ENCODE results near the gene USP32.
"Not testable (repeated sequence)": the region's sequence is repeated elsewhere in the genome, so short reads cannot be mapped to it uniquely, and the experiment has no call there.

Gene USP32

GRCh38 chr17:60406887-60407286 lies 15.0 kb upstream of the USP32 start:
- DNase-seq, result no peak

- no peak for DNase-seq
Observed at GRCh38 chr17:60403962-60404361, 12.0 kb upstream of the USP32 start.

DNA sequence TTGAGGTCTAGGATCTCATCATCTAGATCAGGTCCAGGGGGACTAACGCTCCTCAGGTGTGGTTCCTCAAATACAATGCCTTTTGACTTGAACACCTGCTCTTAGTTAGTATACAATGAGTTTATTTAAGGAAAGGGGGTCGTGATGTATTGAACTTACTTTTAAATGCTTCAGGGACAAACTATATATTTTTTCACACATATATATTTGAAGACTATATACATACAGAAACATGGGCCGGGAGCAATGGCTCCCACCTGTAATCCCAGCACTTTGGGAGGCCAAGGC lies 11.5 kb upstream of the USP32 start:
- DNase-seq, result no peak

DNA sequence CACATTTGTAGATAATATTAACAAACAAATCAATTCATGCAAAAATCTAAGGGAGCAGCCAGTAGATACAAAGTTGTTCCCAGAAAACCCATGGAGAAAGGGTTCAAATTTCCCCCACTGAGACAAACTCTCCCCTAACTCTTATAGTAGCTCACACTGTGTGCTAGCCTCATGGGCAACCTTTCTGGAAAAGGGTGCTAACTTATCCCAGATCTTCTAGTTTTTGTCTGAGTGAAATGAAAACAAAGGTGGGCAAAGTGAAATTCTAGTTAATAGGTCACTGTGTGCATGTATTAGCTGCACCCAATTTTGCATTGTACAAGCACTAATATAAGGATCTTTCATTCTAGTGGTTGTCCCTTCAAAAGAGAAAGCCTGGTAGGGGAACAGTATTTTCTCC lies 9.9 kb upstream of the USP32 start:
- no peak for DNase-seq

- DNase-seq, result no peak
Observed at GRCh38 chr17:60398227-60398959, 6.5 kb upstream of the USP32 start.

- no peak for DNase-seq
Observed at GRCh38 chr17:60396412-60396811, 4.5 kb upstream of the USP32 start.

DNA sequence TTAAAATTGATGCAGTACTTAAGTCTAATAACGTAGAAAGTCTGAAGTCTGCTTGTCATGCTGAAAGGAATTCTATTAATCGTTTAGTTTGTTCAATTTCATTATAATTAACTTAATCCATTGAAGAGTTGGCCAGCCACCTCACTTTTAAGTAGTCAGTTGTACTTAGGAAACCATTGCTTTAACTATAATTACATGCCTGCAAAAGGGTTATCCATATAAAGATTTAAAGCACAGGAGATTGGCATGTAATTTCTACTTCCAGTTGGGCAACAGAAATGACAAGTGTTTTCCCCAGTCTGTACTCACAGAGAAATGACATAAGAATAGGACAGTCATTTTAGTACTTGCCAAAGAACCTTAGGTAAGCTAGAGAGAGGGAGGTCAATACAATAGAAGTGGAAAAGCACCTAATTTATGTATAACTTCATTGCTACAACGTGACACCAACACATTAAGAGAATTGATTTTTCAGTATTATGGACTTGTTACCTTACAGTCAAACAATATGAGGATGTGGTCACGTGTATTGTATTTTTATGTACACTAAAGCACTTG lies 3.7 kb upstream of the USP32 start:
- no peak for DNase-seq

DNA sequence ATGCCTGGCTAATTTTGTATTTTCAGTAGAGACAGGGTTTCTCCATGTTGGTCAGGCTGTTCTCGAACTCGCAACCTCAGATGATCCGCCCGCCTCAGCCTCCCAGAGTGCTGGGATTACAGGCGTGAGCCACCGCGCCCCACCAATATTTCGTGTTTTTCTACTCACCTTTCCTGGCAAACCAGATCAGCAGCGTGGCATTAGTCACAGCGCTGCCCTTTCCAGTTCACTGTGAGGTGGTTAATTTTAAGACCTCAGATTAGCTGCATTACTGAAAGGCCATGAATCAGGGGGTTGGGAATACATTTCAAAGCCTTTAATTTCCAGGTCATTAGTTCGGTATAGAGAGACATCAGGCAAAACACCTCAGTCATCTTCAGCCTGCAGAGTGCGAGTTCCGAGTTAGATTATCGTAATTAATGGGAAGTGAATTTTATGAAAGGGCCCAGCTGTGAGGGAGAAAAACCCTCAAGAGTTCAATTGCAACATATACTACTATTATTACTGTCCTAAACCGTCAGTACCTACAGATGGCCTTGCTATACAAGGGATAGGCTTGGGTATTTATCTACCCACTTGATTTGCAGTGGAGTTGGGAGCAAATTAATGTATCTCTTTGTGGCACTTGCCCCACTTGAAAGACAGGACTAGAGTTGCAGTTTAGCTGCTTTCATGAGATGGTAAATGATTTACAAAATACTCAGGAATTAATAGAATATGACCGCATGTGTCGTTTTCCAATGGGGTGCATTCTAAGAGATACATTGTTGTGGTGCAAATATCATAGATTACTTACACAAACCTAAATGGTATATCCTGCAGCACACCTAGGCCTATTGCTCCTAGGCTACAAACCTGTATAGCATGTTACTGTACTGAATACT lies 2.1 kb upstream of the USP32 start:
- peak; percentile 29 for DNase-seq

DNA sequence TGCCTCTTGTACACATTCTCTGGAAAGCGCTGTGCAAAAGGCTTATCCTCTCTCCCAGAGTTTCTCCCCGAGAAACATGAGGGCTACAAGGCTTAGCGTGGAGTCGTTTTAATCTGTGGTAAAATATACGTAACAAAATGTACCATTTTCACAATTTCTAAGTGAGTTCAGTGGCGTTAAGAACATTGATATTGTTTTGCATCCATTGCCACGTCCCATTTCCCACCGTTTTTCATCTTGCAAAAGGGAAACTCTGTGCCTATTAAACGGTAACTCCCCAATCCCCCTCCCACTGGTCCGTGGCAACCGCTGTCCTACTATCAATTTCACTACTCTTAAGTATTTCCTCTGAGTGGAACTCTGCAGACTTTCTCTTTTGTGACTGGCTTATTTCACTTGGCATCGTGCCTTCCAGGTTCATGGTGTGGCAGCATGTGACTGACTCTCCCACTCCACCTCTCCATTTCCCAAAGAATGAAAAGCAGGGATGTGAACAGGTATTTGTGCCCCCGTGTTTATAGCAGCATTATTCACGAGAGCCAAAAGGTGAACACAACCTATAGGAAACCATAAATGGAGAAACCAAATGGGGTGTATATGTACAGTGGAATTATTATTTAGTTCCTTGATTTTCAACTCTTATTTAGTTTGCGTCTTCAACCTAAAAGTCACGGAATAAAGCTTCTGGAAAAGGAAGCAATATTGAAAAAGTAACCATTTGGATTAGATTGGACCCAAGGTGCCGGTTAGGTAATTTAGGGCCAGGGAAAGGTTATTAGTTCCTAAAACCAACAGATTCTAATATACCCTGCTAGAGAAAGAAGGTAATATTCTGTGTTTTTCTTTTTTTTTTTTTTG lies 1.1 kb upstream of the USP32 start:
- peak; percentile 93 for DNase-seq

DNA sequence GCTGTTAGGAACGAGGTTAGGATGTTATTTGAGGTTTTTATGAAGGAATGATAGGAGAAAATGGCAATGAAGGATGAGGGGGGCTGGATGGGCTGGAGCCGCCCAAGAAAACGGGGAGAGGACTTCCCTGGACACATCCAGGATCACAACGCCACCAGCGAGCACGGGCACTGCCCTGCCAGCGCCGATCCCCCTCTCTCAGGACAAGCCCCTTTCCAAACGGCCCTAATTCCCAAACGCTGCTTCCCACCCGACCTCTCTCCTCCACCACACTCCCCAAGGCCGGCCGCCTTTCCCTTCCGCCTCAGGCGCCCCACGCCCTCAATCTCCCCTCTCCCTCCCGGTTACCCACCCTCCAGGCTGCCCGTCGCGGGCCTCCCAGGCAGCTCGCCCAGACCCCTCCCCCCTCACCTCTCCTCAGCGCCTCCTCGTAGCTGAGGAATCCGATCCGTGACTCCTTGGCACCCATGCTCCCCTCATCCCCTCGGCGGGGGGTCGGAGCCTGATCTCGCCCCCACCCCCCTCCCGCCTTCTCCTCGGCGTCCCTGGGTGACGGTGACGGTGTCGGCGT lies 377 bp downstream of the USP32 start:
- DNase-seq, result peak; percentile 96

- DNase-seq, result peak; percentile 77
Observed at GRCh38 chr17:60390925-60391470, 935 bp downstream of the USP32 start.

GRCh38 chr17:60390186-60390585 lies 1.7 kb downstream of the USP32 start:
- peak; percentile 48 for DNase-seq

- DNase-seq, result peak; percentile 12
Observed at GRCh38 chr17:60388742-60389141, 3.2 kb downstream of the USP32 start.

GRCh38 chr17:60387666-60388065 lies 4.3 kb downstream of the USP32 start:
- no peak for DNase-seq

- peak; percentile 31 for DNase-seq
Observed at GRCh38 chr17:60386147-60387058, 5.5 kb downstream of the USP32 start.

DNA sequence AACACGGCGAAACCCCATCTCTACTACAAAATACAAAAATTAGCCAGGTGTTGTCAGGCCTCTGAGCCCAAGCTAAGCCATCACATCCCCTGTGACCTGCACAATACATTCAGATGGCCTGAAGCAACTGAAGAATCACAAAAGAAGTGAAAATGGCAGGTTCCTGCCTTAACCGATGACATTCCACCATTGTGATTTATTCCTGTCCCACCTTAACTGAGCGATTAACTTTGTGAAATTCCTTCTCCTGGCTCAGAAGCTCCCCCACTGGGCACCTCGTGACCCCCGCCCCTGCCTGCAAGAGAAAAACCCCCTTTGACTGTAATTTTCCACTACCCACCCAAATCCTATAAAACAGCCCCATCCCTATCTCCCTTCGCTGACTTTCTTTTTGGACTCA lies 7.0 kb downstream of the USP32 start:
- DNase-seq, result not testable (repeated sequence)

- peak; percentile 90 for DNase-seq
Observed at GRCh38 chr17:60383379-60383778, 8.6 kb downstream of the USP32 start.

GRCh38 chr17:60381958-60382357 lies 10.0 kb downstream of the USP32 start:
- peak; percentile 21 for DNase-seq

GRCh38 chr17:60379461-60379860 lies 12.5 kb downstream of the USP32 start:
- peak; percentile 18 for DNase-seq

DNA sequence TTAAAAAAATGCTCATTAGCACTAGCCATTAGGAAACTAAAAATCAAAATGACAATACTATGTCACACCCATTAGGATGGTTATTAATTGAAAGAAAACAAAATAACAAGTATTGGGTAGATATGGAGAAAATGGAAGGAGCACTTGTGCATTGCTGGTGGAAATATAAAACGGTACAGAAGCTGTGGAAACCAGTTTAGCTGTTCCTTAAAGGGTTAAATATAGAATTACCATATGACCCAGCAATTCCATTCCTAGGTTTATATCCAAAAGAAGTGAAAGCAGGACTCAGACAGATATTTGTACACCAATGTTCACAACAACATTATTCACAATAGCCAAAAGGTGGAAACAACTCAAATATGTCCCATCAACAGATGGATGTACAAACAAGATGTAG lies 13.7 kb downstream of the USP32 start:
- DNase-seq, result not testable (repeated sequence)

GRCh38 chr17:60372790-60373483 lies 19.0 kb downstream of the USP32 start:
- no peak for DNase-seq
